Measurements from ENCODE around the gene PNPLA5.

Gene PNPLA5

GRCh38 chr22:43844560-43845545 is 47.0 kb downstream of the PNPLA5 start:
- no peak for TF ChIP-seq CTCF (IDR thresholded peaks at IDR 0.05; ENCODE audit: poor library complexity, severe bottlenecking)

GRCh38 chr22:43843783-43844530 is 47.9 kb downstream of the PNPLA5 start:
- H3K27me3 ChIP-seq (ENCODE audit: insufficient read depth, poor library complexity, severe bottlenecking): no peaks in the 10 kb centered on the region
- ATAC-seq (ENCODE audit: low read depth) (no peak), DNase-seq (ENCODE audit: low spot score) (no peak)
- H3K27ac ChIP-seq (ENCODE audit: poor library complexity, severe bottlenecking): no peak overlapping the region
- no peak for TF ChIP-seq CTCF (IDR thresholded peaks at IDR 0.05; ENCODE audit: poor library complexity, severe bottlenecking)
- no peak overlapping the region for H3K4me3 ChIP-seq (ENCODE audit: severe bottlenecking)
- no peaks in the 10 kb centered on the region for H3K4me1 ChIP-seq (ENCODE audit: insufficient read depth, poor library complexity, severe bottlenecking)
- no peaks in the 10 kb centered on the region for H3K9me3 ChIP-seq (ENCODE audit: severe bottlenecking)
- no peaks in the 10 kb centered on the region for H3K36me3 ChIP-seq (ENCODE audit: low read depth)

More at GRCh38 chr22:43844560-43845545, 47.0 kb downstream of the PNPLA5 start:
- H3K27ac ChIP-seq (ENCODE audit: poor library complexity, severe bottlenecking): no peak overlapping the region
- no peaks in the 10 kb centered on the region for H3K9me3 ChIP-seq (ENCODE audit: severe bottlenecking)
- H3K4me3 ChIP-seq (ENCODE audit: severe bottlenecking): no peak overlapping the region
- no peaks in the 10 kb centered on the region for H3K4me1 ChIP-seq (ENCODE audit: insufficient read depth, poor library complexity, severe bottlenecking)
- H3K36me3 ChIP-seq (ENCODE audit: low read depth): no peaks in the 10 kb centered on the region
- ATAC-seq (ENCODE audit: low read depth) (no peak), DNase-seq (ENCODE audit: low spot score) (no peak)
- H3K27me3 ChIP-seq (ENCODE audit: insufficient read depth, poor library complexity, severe bottlenecking): no peaks in the 10 kb centered on the region

- Histone ChIP-seq H3K9me3 (ENCODE audit: severe bottlenecking) (no peaks in the 10 kb centered on the region), H3K36me3 (ENCODE audit: low read depth) (no peaks in the 10 kb centered on the region), H3K27me3 (ENCODE audit: insufficient read depth, poor library complexity, severe bottlenecking) (no peaks in the 10 kb centered on the region), H3K4me1 (ENCODE audit: insufficient read depth, poor library complexity, severe bottlenecking) (no peaks in the 10 kb centered on the region), H3K4me3 (ENCODE audit: severe bottlenecking) (no peak overlapping the region), H3K27ac (ENCODE audit: poor library complexity, severe bottlenecking) (no peak overlapping the region)
- DNase-seq (ENCODE audit: low spot score): no peak
- TF ChIP-seq CTCF (IDR thresholded peaks at IDR 0.05; ENCODE audit: poor library complexity, severe bottlenecking): no peak
- ATAC-seq (ENCODE audit: low read depth): no peak
Observed at GRCh38 chr22:43841742-43842141, 50.1 kb downstream of the PNPLA5 start.

- Histone ChIP-seq H3K9me3 (ENCODE audit: severe bottlenecking) (no peaks in the 10 kb centered on the region), H3K4me3 (ENCODE audit: severe bottlenecking) (no peak overlapping the region), H3K27ac (ENCODE audit: poor library complexity, severe bottlenecking) (no peak overlapping the region), H3K4me1 (ENCODE audit: insufficient read depth, poor library complexity, severe bottlenecking) (no peaks in the 10 kb centered on the region), H3K36me3 (ENCODE audit: low read depth) (no peaks in the 10 kb centered on the region), H3K27me3 (ENCODE audit: insufficient read depth, poor library complexity, severe bottlenecking) (no peaks in the 10 kb centered on the region)
- TF ChIP-seq CTCF (IDR thresholded peaks at IDR 0.05; ENCODE audit: poor library complexity, severe bottlenecking): no peak
- ATAC-seq (ENCODE audit: low read depth): no peak
- no peak for DNase-seq (ENCODE audit: low spot score)
Observed at GRCh38 chr22:43840851-43841250, 51.0 kb downstream of the PNPLA5 start.

Data from RWPE2 (cell line).